Measurements from ENCODE around the gene SASH3. TPM values are rescaled to one million over a fixed set of nuclear protein-coding genes. Genes with fewer than 3 reads are reported as not detected.

SASH3 gene
- total RNA-seq (2022; extraction: Qiagen RNA extraction; ENCODE audit: low read depth) = not detected in 5 replicates

DNA sequence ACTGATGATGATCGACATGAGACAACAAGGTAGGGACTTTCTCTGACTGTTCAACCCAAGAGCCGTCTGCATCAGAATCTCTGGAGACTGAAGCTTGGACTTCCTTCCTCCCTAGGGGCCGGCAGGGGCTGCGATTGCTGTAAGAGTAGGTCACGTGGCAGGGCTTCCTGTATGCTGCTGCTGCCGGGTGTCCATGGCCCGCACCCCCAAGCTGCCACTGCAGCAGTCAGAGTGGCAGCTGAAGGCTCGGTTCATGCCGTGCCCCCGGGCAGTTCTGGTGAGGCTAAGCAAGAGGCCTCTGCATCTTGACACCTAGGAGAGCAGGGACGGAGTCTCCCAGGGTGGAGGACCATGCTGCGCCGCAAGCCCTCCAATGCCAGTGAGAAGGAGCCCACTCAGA lies at the start of gene SASH3:
SASH3 (plus strand) TSS at position 203 of the 400 bp plus-strand sequence; CDS start at position 352, 149 bp downstream.

DNA sequence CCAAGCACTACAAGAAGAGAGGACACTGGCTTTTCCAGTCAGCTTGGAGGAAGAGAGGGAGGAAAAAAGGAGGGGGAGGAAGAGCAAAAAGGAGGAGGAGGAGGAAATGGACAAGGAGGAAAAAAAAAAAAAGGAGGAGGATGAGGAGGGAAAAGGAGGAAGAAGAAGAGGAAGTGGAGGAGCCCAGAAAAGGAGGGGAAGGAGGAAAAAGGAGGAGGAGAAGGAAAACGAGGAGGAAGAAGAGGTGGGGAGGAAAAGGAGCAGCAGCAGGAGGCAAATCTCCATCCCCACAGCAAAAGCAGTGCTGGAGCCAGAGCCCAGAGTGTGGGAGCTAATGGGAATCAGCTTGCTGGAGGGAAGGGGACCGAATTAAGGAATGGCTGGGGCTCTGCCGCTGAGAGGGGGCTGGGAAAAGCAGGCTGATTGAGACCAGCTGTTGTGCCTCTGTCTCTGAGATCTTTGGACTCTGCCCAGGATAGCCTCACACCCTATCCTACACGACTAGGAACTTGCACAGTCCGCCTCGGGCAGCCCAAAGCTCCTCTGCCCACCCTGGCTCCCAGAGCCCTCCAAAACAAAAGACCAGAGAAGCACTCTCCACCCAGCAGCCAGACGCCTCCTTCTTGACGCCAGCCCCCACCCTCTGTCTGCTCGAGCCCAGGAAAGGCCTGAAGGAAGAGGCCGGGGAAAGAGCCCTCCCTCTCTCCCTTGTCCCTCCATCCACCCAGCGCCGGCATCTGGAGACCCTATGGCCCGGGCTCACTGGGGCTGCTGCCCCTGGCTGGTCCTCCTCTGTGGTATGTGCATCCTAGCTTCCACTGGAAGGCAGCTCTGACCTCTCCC lies 41.1 kb upstream of the SASH3 start, which contains the start of gene XPNPEP2:
XPNPEP2 (plus strand) TSS at position 514 of the 843 bp plus-strand sequence; CDS start at position 749, 235 bp downstream.

DNA sequence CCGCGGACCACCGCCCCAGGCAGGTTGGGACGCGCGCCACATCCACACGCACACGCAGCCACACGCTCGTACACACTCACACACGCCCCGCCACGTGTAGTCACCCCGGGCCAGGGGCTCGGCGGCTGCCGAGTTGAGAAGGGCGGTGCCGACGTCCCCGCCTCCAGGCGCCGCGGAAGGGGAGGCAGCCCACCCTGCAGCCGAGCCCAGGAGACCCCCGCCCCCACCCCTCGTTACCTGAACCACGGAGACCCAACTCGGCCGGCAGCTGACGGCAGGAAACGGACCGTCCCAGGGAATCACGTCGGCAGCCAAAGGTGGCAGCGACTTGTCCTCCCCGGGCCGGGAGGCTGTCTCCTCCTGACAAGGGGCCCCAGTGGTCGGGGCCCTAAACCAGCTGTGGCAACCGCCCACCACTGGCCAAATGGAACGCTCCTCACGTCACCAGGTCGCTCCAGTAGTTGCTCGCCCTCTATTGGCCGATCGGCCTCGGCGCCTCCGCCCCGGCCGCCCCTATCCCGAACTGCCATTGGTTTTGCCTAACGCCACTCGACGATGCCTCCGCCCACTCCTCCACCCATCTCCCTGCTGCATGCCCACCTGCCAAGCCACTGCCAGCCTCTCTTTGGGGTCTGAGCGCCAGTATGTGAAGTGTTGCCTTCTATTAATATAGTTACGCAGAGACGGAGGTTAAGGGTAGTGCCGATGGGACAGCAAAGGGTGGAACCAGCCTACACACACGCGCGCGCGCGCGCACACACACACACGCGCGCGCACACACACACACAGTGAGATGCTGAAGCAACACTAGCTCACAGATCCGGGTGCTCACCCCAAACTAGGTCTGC lies 63.9 kb downstream of the SASH3 start, which contains the start of gene ZDHHC9:
ZDHHC9 (minus strand) TSS at position 428 of the 848 bp plus-strand sequence. CDS start 1,941 bp downstream, outside the sequence.

Other genes with a start within 250 kb of the SASH3 start
- 19.6 to 26.2 TPM (median 24.7 TPM) in 5 replicates for gene OCRL, start 239.7 kb upstream of the SASH3 start, total RNA-seq (2022; extraction: Qiagen RNA extraction; ENCODE audit: low read depth)
- 0.72 to 1.00 TPM (median 0.80 TPM) in 5 replicates for gene APLN, start 125.0 kb upstream of the SASH3 start, total RNA-seq (2022; extraction: Qiagen RNA extraction; ENCODE audit: low read depth)
- gene XPNPEP2, start 41.0 kb upstream of the SASH3 start, total RNA-seq (2022; extraction: Qiagen RNA extraction; ENCODE audit: low read depth) = not detected in 5 replicates
- 40.3 to 49.1 TPM (median 44.3 TPM) in 5 replicates for gene ZDHHC9, start 63.9 kb downstream of the SASH3 start, total RNA-seq (2022; extraction: Qiagen RNA extraction; ENCODE audit: low read depth)
- gene UTP14A, start 126.2 kb downstream of the SASH3 start, total RNA-seq (2022; extraction: Qiagen RNA extraction; ENCODE audit: low read depth) = 40.6 to 60.2 TPM (median 44.1 TPM) in 5 replicates
- 7.3 to 13.1 TPM (median 9.6 TPM) in 5 replicates for gene BCORL1, start 202.7 kb downstream of the SASH3 start, total RNA-seq (2022; extraction: Qiagen RNA extraction; ENCODE audit: low read depth)